WTC11 (cell line): ENCODE measurements around the gene DDIAS. TPM values are rescaled to one million over a fixed set of nuclear protein-coding genes. Genes with fewer than 3 reads are reported as not detected.

Source experiments
- CBFB ChIP-seq: sonication (generic); formaldehyde crosslinking; IDR thresholded peaks from 2 replicates; pipeline ENCODE4 v1.8.1; 2022; ENCODE audit warnings: mild to moderate bottlenecking, low read depth, missing genetic modification reagents
- EMX1 ChIP-seq: fragments of 250-450 bp; sonication (Bioruptor Pico); IDR thresholded peaks from 2 replicates; pipeline ENCODE4 v1.8.0; 2021; ENCODE audit warnings: mild to moderate bottlenecking
- ESRRA ChIP-seq: sonication (generic); formaldehyde crosslinking; IDR thresholded peaks from 2 replicates; pipeline ENCODE4 v1.8.1; 2022; ENCODE audit warnings: mild to moderate bottlenecking, missing genetic modification reagents, borderline replicate concordance
- GABPB1 ChIP-seq: sonication (generic); formaldehyde crosslinking; IDR thresholded peaks from 2 replicates; pipeline ENCODE4 v1.8.1; 2023; ENCODE audit warnings: mild to moderate bottlenecking, missing genetic modification reagents
- GTF2I ChIP-seq: fragments of 250-450 bp; sonication (Bioruptor Pico); conservative IDR thresholded peaks from 2 replicates; pipeline ENCODE4 v1.4.0; 2021; ENCODE audit warnings: mild to moderate bottlenecking
- KAT7 ChIP-seq: sonication (generic); formaldehyde crosslinking; IDR thresholded peaks from 2 replicates; pipeline ENCODE4 v1.8.1; 2023; ENCODE audit warnings: missing genetic modification reagents, mild to moderate bottlenecking, borderline replicate concordance
- NFATC4 ChIP-seq: fragments of 250-450 bp; sonication (Bioruptor Pico); IDR thresholded peaks from 2 replicates; pipeline ENCODE4 v1.9.0; 2021; ENCODE audit warnings: mild to moderate bottlenecking
- NFYB ChIP-seq: sonication (generic); formaldehyde crosslinking; conservative IDR thresholded peaks from 2 replicates; pipeline ENCODE4 v1.8.0; 2022; ENCODE audit warnings: low read depth, missing genetic modification reagents
- TEAD4 ChIP-seq: sonication (generic); formaldehyde crosslinking; IDR thresholded peaks from 2 replicates; pipeline ENCODE4 v1.8.0; 2022; ENCODE audit warnings: mild to moderate bottlenecking, missing genetic modification reagents
- TP53 ChIP-seq: sonication (generic); formaldehyde crosslinking; IDR thresholded peaks from 2 replicates; pipeline ENCODE4 v1.8.1; 2023; ENCODE audit warnings: mild to moderate bottlenecking, missing genetic modification reagents
- ZBTB21 ChIP-seq: sonication (generic); formaldehyde crosslinking; IDR thresholded peaks from 2 replicates; pipeline ENCODE4 v1.8.1; 2023; ENCODE audit warnings: mild to moderate bottlenecking, missing genetic modification reagents, borderline replicate concordance
- ZNF138 ChIP-seq: sonication (generic); formaldehyde crosslinking; conservative IDR thresholded peaks from 2 replicates; pipeline ENCODE4 v1.8.1; 2022; ENCODE audit warnings: mild to moderate bottlenecking, moderate library complexity, missing genetic modification reagents
- total RNA-seq: library from RNA; stranded (reverse); gene quantifications from 3 replicates; pipeline ENCODE4 v1.2.3, GENCODE V29; 2021
- TF ChIP-seq, protein P1 (sequence below): sonication (generic); formaldehyde crosslinking; IDR thresholded peaks from 2 replicates; pipeline ENCODE4 v1.8.0; 2023; ENCODE audit warnings: missing genetic modification reagents, mild to moderate bottlenecking, borderline replicate concordance
- TF ChIP-seq, protein P2 (sequence below): fragments of 250-450 bp; sonication (Bioruptor Pico); IDR thresholded peaks from 2 replicates; pipeline ENCODE4 v1.8.0; 2021; ENCODE audit warnings: mild to moderate bottlenecking
- TF ChIP-seq, protein P3 (sequence below): fragments of 250-450 bp; sonication (Bioruptor Pico); conservative IDR thresholded peaks from 2 replicates; pipeline ENCODE4 v1.9.0; 2021; ENCODE audit warnings: mild to moderate bottlenecking
- TF ChIP-seq, protein P4 (sequence below): sonication (generic); formaldehyde crosslinking; IDR thresholded peaks from 2 replicates; pipeline ENCODE4 v1.8.1; 2023; ENCODE audit warnings: mild to moderate bottlenecking, missing genetic modification reagents
- TF ChIP-seq, protein P5 (sequence below): sonication (generic); formaldehyde crosslinking; IDR thresholded peaks from 2 replicates; pipeline ENCODE4 v1.8.1; 2023; ENCODE audit warnings: mild to moderate bottlenecking, missing genetic modification reagents, moderate library complexity
- TF ChIP-seq, protein P6 (sequence below): sonication (generic); formaldehyde crosslinking; IDR thresholded peaks from 2 replicates; pipeline ENCODE4 v1.8.1; 2022; ENCODE audit warnings: low read depth, mild to moderate bottlenecking, moderate library complexity, missing genetic modification reagents, borderline replicate concordance
- TF ChIP-seq, protein P7 (sequence below): fragments of 250-450 bp; sonication (Bioruptor Pico); IDR thresholded peaks from 2 replicates; pipeline ENCODE4 v1.9.0; 2021; ENCODE audit warnings: moderate library complexity, mild to moderate bottlenecking, inconsistent platforms, borderline replicate concordance
- TF ChIP-seq, protein P8 (sequence below): sonication (generic); formaldehyde crosslinking; IDR thresholded peaks from 2 replicates; pipeline ENCODE4 v1.8.0; 2022; ENCODE audit warnings: mild to moderate bottlenecking, missing genetic modification reagents
- TF ChIP-seq, protein P9 (sequence below): fragments of 200-600 bp; IDR thresholded peaks from 2 replicates; pipeline ENCODE4 v1.8.0; 2022; ENCODE audit warnings: antibody characterized with exemption
- TF ChIP-seq, protein P10 (sequence below): sonication (generic); formaldehyde crosslinking; IDR thresholded peaks from 2 replicates; pipeline ENCODE4 v1.8.0; 2022; ENCODE audit warnings: mild to moderate bottlenecking, missing genetic modification reagents

The DDIAS gene
- total RNA-seq, 1 experiment from 2014 or later, result 28.7 TPM

DNA sequence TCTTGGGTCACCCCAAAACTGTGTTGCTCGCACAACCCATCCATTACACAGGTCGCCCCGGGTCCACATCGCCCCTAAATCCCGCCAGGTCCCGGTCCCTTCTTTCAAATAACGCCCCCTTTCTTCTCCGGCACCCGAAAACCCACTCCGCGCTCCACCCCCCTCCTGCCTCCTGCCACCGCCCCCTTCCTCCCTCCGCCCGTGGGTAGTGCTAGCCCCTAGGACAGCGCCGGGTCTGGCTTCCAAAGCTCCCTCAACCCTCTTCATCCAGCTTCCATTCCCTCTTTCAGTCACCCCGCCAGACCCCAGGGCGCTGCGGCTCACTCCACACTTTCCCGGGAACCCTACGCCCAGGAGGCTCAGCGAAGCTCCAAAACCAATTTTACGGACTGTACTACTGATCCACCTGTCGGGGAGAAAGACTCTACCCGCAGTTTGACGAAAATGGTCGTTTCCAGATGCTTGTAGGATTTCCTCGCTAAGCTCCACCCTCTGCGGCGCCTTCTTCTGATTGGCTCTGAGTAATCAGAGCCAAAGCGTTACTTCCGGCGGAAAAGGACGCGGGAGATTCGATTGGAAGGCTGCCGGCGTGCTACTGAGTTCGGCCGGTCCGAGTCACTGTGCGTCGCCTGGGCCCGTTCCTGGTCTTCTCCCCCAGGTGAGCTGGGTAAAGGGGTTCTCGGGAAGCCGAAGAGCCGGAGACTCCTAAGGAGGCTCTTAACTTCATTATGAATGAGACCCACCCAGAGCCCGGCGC, at the start of gene DDIAS (continued):
- TF ChIP-seq, protein P1, sequence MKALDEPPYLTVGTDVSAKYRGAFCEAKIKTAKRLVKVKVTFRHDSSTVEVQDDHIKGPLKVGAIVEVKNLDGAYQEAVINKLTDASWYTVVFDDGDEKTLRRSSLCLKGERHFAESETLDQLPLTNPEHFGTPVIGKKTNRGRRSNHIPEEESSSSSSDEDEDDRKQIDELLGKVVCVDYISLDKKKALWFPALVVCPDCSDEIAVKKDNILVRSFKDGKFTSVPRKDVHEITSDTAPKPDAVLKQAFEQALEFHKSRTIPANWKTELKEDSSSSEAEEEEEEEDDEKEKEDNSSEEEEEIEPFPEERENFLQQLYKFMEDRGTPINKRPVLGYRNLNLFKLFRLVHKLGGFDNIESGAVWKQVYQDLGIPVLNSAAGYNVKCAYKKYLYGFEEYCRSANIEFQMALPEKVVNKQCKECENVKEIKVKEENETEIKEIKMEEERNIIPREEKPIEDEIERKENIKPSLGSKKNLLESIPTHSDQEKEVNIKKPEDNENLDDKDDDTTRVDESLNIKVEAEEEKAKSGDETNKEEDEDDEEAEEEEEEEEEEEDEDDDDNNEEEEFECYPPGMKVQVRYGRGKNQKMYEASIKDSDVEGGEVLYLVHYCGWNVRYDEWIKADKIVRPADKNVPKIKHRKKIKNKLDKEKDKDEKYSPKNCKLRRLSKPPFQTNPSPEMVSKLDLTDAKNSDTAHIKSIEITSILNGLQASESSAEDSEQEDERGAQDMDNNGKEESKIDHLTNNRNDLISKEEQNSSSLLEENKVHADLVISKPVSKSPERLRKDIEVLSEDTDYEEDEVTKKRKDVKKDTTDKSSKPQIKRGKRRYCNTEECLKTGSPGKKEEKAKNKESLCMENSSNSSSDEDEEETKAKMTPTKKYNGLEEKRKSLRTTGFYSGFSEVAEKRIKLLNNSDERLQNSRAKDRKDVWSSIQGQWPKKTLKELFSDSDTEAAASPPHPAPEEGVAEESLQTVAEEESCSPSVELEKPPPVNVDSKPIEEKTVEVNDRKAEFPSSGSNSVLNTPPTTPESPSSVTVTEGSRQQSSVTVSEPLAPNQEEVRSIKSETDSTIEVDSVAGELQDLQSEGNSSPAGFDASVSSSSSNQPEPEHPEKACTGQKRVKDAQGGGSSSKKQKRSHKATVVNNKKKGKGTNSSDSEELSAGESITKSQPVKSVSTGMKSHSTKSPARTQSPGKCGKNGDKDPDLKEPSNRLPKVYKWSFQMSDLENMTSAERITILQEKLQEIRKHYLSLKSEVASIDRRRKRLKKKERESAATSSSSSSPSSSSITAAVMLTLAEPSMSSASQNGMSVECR (CRISPR knock-in tag), result no peak; the same call in 1 of the 2 replicates
- TF ChIP-seq NFATC4 (CRISPR knock-in tag) (no peak), ZNF138 (CRISPR knock-in tag) (no peak), GABPB1 (peak; percentile 79), CBFB (no peak), ESRRA (CRISPR knock-in tag) (no peak), TEAD4 (no peak), NFYB (peak; percentile 69), EMX1 (CRISPR knock-in tag) (no peak), ZBTB21 (CRISPR knock-in tag) (no peak), GTF2I (no peak), KAT7 (CRISPR knock-in tag) (no peak), TP53 (CRISPR knock-in tag) (no peak)
- TF ChIP-seq, protein P2, sequence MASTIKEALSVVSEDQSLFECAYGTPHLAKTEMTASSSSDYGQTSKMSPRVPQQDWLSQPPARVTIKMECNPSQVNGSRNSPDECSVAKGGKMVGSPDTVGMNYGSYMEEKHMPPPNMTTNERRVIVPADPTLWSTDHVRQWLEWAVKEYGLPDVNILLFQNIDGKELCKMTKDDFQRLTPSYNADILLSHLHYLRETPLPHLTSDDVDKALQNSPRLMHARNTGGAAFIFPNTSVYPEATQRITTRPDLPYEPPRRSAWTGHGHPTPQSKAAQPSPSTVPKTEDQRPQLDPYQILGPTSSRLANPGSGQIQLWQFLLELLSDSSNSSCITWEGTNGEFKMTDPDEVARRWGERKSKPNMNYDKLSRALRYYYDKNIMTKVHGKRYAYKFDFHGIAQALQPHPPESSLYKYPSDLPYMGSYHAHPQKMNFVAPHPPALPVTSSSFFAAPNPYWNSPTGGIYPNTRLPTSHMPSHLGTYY (CRISPR knock-in tag), result no peak; the same call in 1 of the 2 replicates
- TF ChIP-seq, protein P3, sequence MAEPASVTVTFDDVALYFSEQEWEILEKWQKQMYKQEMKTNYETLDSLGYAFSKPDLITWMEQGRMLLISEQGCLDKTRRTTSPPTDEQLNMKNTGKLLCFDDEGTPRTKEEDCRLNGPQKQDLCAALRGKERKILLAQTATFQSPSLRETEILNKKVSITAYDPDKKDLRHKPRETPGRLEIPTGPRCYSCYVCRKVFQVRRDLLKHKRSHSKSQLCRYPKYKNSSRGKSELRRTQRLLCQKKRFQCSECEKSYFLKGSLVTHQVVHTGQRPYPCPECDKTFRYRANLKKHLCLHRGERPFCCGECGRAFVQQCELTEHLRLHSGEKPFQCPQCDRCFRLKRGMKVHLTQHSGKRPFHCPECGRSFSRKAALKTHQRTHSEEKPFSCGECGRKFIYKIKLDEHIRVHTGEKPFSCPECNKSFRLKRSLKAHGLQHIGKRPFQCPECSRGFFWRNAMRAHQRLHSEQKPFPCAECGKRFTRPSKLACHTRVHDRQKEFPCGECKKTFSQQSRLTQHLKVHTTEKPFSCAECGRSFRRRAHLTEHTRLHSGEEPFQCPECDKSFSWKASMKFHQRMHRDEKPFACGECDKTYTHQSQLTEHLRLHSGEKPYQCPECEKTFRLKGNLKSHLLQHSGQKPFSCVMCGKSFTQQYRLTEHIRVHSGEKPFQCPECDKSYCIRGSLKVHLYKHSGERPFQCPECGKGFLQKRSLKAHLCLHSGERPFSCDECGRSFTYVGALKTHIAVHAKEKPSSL (CRISPR knock-in tag), result no peak
- TF ChIP-seq, protein P4, sequence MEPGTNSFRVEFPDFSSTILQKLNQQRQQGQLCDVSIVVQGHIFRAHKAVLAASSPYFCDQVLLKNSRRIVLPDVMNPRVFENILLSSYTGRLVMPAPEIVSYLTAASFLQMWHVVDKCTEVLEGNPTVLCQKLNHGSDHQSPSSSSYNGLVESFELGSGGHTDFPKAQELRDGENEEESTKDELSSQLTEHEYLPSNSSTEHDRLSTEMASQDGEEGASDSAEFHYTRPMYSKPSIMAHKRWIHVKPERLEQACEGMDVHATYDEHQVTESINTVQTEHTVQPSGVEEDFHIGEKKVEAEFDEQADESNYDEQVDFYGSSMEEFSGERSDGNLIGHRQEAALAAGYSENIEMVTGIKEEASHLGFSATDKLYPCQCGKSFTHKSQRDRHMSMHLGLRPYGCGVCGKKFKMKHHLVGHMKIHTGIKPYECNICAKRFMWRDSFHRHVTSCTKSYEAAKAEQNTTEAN, result no peak
- TF ChIP-seq, protein P5, sequence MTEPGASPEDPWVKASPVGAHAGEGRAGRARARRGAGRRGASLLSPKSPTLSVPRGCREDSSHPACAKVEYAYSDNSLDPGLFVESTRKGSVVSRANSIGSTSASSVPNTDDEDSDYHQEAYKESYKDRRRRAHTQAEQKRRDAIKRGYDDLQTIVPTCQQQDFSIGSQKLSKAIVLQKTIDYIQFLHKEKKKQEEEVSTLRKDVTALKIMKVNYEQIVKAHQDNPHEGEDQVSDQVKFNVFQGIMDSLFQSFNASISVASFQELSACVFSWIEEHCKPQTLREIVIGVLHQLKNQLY (CRISPR knock-in tag), result no peak
- TF ChIP-seq, protein P6, sequence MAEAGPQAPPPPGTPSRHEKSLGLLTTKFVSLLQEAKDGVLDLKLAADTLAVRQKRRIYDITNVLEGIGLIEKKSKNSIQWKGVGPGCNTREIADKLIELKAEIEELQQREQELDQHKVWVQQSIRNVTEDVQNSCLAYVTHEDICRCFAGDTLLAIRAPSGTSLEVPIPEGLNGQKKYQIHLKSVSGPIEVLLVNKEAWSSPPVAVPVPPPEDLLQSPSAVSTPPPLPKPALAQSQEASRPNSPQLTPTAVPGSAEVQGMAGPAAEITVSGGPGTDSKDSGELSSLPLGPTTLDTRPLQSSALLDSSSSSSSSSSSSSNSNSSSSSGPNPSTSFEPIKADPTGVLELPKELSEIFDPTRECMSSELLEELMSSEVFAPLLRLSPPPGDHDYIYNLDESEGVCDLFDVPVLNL (CRISPR knock-in tag), result peak; percentile 97
- TF ChIP-seq, protein P7, sequence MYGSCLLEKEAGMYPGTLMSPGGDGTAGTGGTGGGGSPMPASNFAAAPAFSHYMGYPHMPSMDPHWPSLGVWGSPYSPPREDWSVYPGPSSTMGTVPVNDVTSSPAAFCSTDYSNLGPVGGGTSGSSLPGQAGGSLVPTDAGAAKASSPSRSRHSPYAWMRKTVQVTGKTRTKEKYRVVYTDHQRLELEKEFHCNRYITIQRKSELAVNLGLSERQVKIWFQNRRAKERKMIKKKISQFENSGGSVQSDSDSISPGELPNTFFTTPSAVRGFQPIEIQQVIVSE (CRISPR knock-in tag), result no peak
- TF ChIP-seq, protein P8, sequence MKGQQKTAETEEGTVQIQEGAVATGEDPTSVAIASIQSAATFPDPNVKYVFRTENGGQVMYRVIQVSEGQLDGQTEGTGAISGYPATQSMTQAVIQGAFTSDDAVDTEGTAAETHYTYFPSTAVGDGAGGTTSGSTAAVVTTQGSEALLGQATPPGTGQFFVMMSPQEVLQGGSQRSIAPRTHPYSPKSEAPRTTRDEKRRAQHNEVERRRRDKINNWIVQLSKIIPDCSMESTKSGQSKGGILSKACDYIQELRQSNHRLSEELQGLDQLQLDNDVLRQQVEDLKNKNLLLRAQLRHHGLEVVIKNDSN (CRISPR knock-in tag), result no peak; the same call in 1 of the 2 replicates
- TF ChIP-seq, protein P9, sequence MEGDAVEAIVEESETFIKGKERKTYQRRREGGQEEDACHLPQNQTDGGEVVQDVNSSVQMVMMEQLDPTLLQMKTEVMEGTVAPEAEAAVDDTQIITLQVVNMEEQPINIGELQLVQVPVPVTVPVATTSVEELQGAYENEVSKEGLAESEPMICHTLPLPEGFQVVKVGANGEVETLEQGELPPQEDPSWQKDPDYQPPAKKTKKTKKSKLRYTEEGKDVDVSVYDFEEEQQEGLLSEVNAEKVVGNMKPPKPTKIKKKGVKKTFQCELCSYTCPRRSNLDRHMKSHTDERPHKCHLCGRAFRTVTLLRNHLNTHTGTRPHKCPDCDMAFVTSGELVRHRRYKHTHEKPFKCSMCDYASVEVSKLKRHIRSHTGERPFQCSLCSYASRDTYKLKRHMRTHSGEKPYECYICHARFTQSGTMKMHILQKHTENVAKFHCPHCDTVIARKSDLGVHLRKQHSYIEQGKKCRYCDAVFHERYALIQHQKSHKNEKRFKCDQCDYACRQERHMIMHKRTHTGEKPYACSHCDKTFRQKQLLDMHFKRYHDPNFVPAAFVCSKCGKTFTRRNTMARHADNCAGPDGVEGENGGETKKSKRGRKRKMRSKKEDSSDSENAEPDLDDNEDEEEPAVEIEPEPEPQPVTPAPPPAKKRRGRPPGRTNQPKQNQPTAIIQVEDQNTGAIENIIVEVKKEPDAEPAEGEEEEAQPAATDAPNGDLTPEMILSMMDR, result no peak
- TF ChIP-seq, protein P10, sequence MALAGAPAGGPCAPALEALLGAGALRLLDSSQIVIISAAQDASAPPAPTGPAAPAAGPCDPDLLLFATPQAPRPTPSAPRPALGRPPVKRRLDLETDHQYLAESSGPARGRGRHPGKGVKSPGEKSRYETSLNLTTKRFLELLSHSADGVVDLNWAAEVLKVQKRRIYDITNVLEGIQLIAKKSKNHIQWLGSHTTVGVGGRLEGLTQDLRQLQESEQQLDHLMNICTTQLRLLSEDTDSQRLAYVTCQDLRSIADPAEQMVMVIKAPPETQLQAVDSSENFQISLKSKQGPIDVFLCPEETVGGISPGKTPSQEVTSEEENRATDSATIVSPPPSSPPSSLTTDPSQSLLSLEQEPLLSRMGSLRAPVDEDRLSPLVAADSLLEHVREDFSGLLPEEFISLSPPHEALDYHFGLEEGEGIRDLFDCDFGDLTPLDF (CRISPR knock-in tag), result no peak
